Calu3 (cell line): ENCODE results near the gene IL1A. TPM values are rescaled to one million over a fixed set of nuclear protein-coding genes. Genes with fewer than 3 reads are reported as not detected.
A peak's percentile ranks its signal among the peaks of the same experiment; 100 is the strongest.

Source experiments
- BruUV-seq: library from RNA; stranded (reverse); fragments of 400-500 nt; replicated peaks from 2 replicates; lab custom pipeline; 2021; lab: Mats Ljungman, UMichigan
- CTCF ChIA-PET: fragments of 300-600 bp; sonication (Branson Sonifier 250); formaldehyde crosslinking; loops from one replicate; lab custom pipeline; 2022; ENCODE audit warnings: antibody characterized with exemption; lab: Charles Lee
- DNase-seq: peaks from one replicate; pipeline ENCODE4 v3.0.0; 2022
- H3K27ac Mint-ChIP-seq: one replicate; pipeline ENCODE4 v1.8.0; 2022; ENCODE audit warnings: mixed read lengths; ENCODE audit not compliant: unreplicated experiment
- H3K27me3 Mint-ChIP-seq: one replicate; pipeline ENCODE4 v1.8.0; 2022; ENCODE audit warnings: mixed read lengths; ENCODE audit not compliant: unreplicated experiment
- H3K36me3 Mint-ChIP-seq: one replicate; pipeline ENCODE4 v1.8.0; 2022; ENCODE audit warnings: mild to moderate bottlenecking, moderate library complexity, mixed read lengths; ENCODE audit not compliant: insufficient read depth, unreplicated experiment
- H3K4me1 Mint-ChIP-seq: one replicate; pipeline ENCODE4 v1.8.0; 2022; ENCODE audit warnings: mild to moderate bottlenecking, low read depth, mixed read lengths; ENCODE audit not compliant: unreplicated experiment
- H3K4me3 Mint-ChIP-seq: one replicate; pipeline ENCODE4 v1.8.0; 2022; ENCODE audit warnings: mild to moderate bottlenecking, low read depth, moderate library complexity, mixed read lengths; ENCODE audit not compliant: unreplicated experiment
- H3K9me3 Mint-ChIP-seq: one replicate; pipeline ENCODE4 v1.8.0; 2022; ENCODE audit warnings: low read depth, mixed read lengths; ENCODE audit not compliant: unreplicated experiment
- intact Hi-C: fragments of 100-400 bp; cut with micrococcal nuclease; formaldehyde crosslinking; loops from one replicate; pipeline ENCODE4 v1.10.0; 2022; ENCODE audit not compliant: unreplicated experiment
- total RNA-seq: library from RNA; stranded (reverse); gene quantifications from 2 replicates; pipeline ENCODE4 v1.2.3, GENCODE V29; 2022
- TF ChIP-seq, protein P1 (sequence below): fragments of 200-600 bp; IDR thresholded peaks from one replicate; pipeline ENCODE4 v1.8.0; 2022; ENCODE audit warnings: antibody characterized with exemption; ENCODE audit not compliant: unreplicated experiment

The IL1A gene
- total RNA-seq, 1 experiment from 2014 or later: 14.4 TPM

DNA sequence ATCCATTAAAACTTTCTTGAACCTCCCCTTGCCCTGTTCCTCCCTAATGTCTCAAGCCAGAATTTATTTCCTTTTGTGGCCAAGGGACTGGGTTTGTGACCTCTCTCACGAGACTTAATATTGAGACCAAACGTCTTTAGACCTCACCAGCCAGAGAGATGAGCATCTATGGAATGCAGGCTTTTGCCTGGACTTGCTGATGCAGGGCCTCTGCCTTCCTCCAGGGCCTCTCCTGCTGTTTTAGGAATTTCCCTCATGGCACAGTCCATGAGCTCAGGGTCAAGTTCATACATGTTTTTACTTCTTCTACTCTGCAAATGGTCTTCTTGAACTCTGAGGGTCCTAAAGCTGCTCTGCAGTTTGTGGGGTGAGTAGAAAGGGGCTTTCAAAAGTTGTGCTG, 30.0 kb upstream of the IL1A start:
- H3K27ac Mint-ChIP-seq: peak overlapping the region; percentile 89

GRCh38 chr2:112813280-112813966, 29.1 kb upstream of the IL1A start:
- no TSS peak for BruUV-seq
- H3K9me3 Mint-ChIP-seq: peaks cover 4% of the 10 kb centered on the region
- H3K27me3 Mint-ChIP-seq: no peaks in the 10 kb centered on the region
- H3K4me3 Mint-ChIP-seq: peak overlapping the region; percentile 10
- peak overlapping the region; percentile 89 for H3K27ac Mint-ChIP-seq
- TF ChIP-seq, protein P1, sequence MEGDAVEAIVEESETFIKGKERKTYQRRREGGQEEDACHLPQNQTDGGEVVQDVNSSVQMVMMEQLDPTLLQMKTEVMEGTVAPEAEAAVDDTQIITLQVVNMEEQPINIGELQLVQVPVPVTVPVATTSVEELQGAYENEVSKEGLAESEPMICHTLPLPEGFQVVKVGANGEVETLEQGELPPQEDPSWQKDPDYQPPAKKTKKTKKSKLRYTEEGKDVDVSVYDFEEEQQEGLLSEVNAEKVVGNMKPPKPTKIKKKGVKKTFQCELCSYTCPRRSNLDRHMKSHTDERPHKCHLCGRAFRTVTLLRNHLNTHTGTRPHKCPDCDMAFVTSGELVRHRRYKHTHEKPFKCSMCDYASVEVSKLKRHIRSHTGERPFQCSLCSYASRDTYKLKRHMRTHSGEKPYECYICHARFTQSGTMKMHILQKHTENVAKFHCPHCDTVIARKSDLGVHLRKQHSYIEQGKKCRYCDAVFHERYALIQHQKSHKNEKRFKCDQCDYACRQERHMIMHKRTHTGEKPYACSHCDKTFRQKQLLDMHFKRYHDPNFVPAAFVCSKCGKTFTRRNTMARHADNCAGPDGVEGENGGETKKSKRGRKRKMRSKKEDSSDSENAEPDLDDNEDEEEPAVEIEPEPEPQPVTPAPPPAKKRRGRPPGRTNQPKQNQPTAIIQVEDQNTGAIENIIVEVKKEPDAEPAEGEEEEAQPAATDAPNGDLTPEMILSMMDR: no peak
- peaks cover 23% of the 10 kb centered on the region for H3K36me3 Mint-ChIP-seq
- peaks cover 78% of the 10 kb centered on the region for H3K4me1 Mint-ChIP-seq
- DNase-seq: no peak
- intact Hi-C loops: loop anchor here (5.0 kb wide), 2 partner anchors 54 to 69 kb away; no protein-coding TSS in a partner anchor
- CTCF ChIA-PET: interaction anchor here (1.1 kb wide), 2 partner anchors 68 to 72 kb away, joined by 3 to 4 read pairs; no protein-coding TSS in a partner anchor

More for the DNA sequence above, 30.0 kb upstream of the IL1A start:
- intact Hi-C loops: loop anchor here (5.0 kb wide), 2 partner anchors 53 to 68 kb away; no protein-coding TSS in a partner anchor
- peaks cover 79% of the 10 kb centered on the region for H3K4me1 Mint-ChIP-seq
- DNase-seq: no peak
- CTCF ChIA-PET: no interaction called here
- no peaks in the 10 kb centered on the region for H3K27me3 Mint-ChIP-seq
- H3K36me3 Mint-ChIP-seq: peaks cover 23% of the 10 kb centered on the region
- peaks cover 4% of the 10 kb centered on the region for H3K9me3 Mint-ChIP-seq
- TF ChIP-seq, protein P1: no peak
- H3K4me3 Mint-ChIP-seq: no peak overlapping the region
- no TSS peak for BruUV-seq

GRCh38 chr2:112812318-112813267, 28.3 kb upstream of the IL1A start:
- Mint-ChIP-seq H3K4me1 (peaks cover 70% of the 10 kb centered on the region), H3K27ac (peak overlapping the region; percentile 89), H3K36me3 (peaks cover 23% of the 10 kb centered on the region), H3K27me3 (no peaks in the 10 kb centered on the region), H3K4me3 (peak overlapping the region; percentile 10), H3K9me3 (peaks cover 4% of the 10 kb centered on the region)
- TF ChIP-seq, protein P1: no peak
- DNase-seq: peak; percentile 30
- TSS peak; percentile 96 for BruUV-seq
- CTCF ChIA-PET: interaction anchor here (0.6 to 1.1 kb wide), 3 partner anchors 69 to 141 kb away, joined by 3 to 4 read pairs (median 3); no protein-coding TSS in a partner anchor
- intact Hi-C loops: loop anchor here (1.0 to 5.0 kb wide), 3 partner anchors 9 to 70 kb away; no protein-coding TSS in a partner anchor

GRCh38 chr2:112811841-112812306, 27.6 kb upstream of the IL1A start:
- Mint-ChIP-seq H3K9me3 (peaks cover 10% of the 10 kb centered on the region), H3K36me3 (peaks cover 23% of the 10 kb centered on the region), H3K27ac (peak overlapping the region; percentile 89), H3K27me3 (no peaks in the 10 kb centered on the region), H3K4me3 (peak overlapping the region; percentile 10), H3K4me1 (peaks cover 70% of the 10 kb centered on the region)
- peak; percentile 73 for DNase-seq
- intact Hi-C loops: loop anchor here (1.0 to 5.0 kb wide), 3 partner anchors 9 to 70 kb away; no protein-coding TSS in a partner anchor
- BruUV-seq: no TSS peak
- CTCF ChIA-PET: interaction anchor here (0.6 to 1.1 kb wide), 3 partner anchors 73 to 185 kb away, joined by 3 to 4 read pairs (median 3); no protein-coding TSS in a partner anchor
- TF ChIP-seq, protein P1: no peak
